Measurements from ENCODE around the gene RAD9A. TPM values are rescaled to one million over a fixed set of nuclear protein-coding genes. Genes with fewer than 3 reads are reported as not detected.
A peak's percentile ranks its signal among the peaks of the same experiment; 100 is the strongest.

Gene RAD9A
- total and polyA plus RNA-seq, 4 donors, result 14.1 to 35.9 (median 21.2) TPM

- H3K4me3 ChIP-seq, result no peak overlapping the region
- 85 to 87% methylated on average over 25 to 28 of the region's 28 CpGs for WGBS, 2 donors
- H3K9me3 ChIP-seq (ENCODE audit: control insufficient read depth in 4 of 4, insufficient read depth in 3 of 4, low read length in 3 of 4), result no peaks in the 10 kb centered on the region
- no peak for TF ChIP-seq CTCF (IDR thresholded peaks at IDR 0.05; ENCODE audit: control extremely low read depth, extremely low read depth)
- no peak for ATAC-seq (ENCODE audit: insufficient read depth, low FRiP score)
- no peak overlapping the region for H3K9ac ChIP-seq (ENCODE audit: insufficient read depth in 1 of 2, low read length in 2 of 2)
- no peaks in the 10 kb centered on the region for H3K27me3 ChIP-seq (ENCODE audit: control insufficient read depth in 3 of 3, insufficient read depth in 3 of 3, low read length in 2 of 3)
- H3K4me1 ChIP-seq (ENCODE audit: control insufficient read depth in 5 of 5, insufficient read depth in 5 of 5, low read length in 5 of 5), result peaks cover 0 to 7% (median 3%) of the 10 kb centered on the region in 5 donors
- peaks cover 0 to 41% (median 3%) of the 10 kb centered on the region in 4 donors for H3K36me3 ChIP-seq (ENCODE audit: control insufficient read depth in 4 of 4, insufficient read depth in 4 of 4, low read length in 4 of 4)
- no peak for DNase-seq
- peak overlapping the region in 1 of 2 donors; percentile 33 for H3K27ac ChIP-seq (ENCODE audit: low read depth in 1 of 2, low read length in 1 of 2)
Observed at GRCh38 chr11:67441731-67442351, 50.1 kb downstream of the RAD9A start.

- peak overlapping the region; percentile 86 to 95 for H3K27ac ChIP-seq (ENCODE audit: low read depth in 1 of 2, low read length in 1 of 2)
- peak overlapping the region in 1 of 2 donors; percentile 39 for H3K9ac ChIP-seq (ENCODE audit: insufficient read depth in 1 of 2, low read length in 2 of 2)
- H3K36me3 ChIP-seq (ENCODE audit: control insufficient read depth in 4 of 4, insufficient read depth in 4 of 4, low read length in 4 of 4), result peaks cover 0 to 36% (median 3%) of the 10 kb centered on the region in 4 donors
- WGBS, 2 donors, result 38 to 59% methylated on average over 30 to 45 of the region's 45 CpGs
- H3K27me3 ChIP-seq (ENCODE audit: control insufficient read depth in 3 of 3, insufficient read depth in 3 of 3, low read length in 2 of 3), result no peaks in the 10 kb centered on the region
- H3K4me1 ChIP-seq (ENCODE audit: control insufficient read depth in 5 of 5, insufficient read depth in 5 of 5, low read length in 5 of 5), result peaks cover 0 to 7% (median 3%) of the 10 kb centered on the region in 5 donors
- TF ChIP-seq CTCF (IDR thresholded peaks at IDR 0.05; ENCODE audit: control extremely low read depth, extremely low read depth), result no peak
- H3K4me3 ChIP-seq, result peak overlapping the region; percentile 79
- ATAC-seq (ENCODE audit: insufficient read depth, low FRiP score) (no peak), DNase-seq (no peak)
- H3K9me3 ChIP-seq (ENCODE audit: control insufficient read depth in 4 of 4, insufficient read depth in 3 of 4, low read length in 3 of 4), result no peaks in the 10 kb centered on the region
Observed at GRCh38 chr11:67442504-67443404, 51.0 kb downstream of the RAD9A start.

GRCh38 chr11:67445515-67445914 is 53.7 kb downstream of the RAD9A start:
- ATAC-seq (ENCODE audit: insufficient read depth, low FRiP score) (no peak), DNase-seq (no peak)
- Histone ChIP-seq H3K4me1 (ENCODE audit: control insufficient read depth in 5 of 5, insufficient read depth in 5 of 5, low read length in 5 of 5) (peaks cover 0 to 7% (median 3%) of the 10 kb centered on the region in 5 donors), H3K27ac (ENCODE audit: low read depth in 1 of 2, low read length in 1 of 2) (no peak overlapping the region), H3K9ac (ENCODE audit: insufficient read depth in 1 of 2, low read length in 2 of 2) (no peak overlapping the region), H3K9me3 (ENCODE audit: control insufficient read depth in 4 of 4, insufficient read depth in 3 of 4, low read length in 3 of 4) (no peaks in the 10 kb centered on the region), H3K36me3 (ENCODE audit: control insufficient read depth in 4 of 4, insufficient read depth in 4 of 4, low read length in 4 of 4) (peaks cover 0 to 15% (median 0%) of the 10 kb centered on the region in 4 donors), H3K27me3 (ENCODE audit: control insufficient read depth in 3 of 3, insufficient read depth in 3 of 3, low read length in 2 of 3) (no peaks in the 10 kb centered on the region), H3K4me3 (no peak overlapping the region)
- TF ChIP-seq CTCF (IDR thresholded peaks at IDR 0.05; ENCODE audit: control extremely low read depth, extremely low read depth), result no peak
- 86 to 89% methylated on average over 5 of the region's 5 CpGs for WGBS, 2 donors

Small RNAs within 50 kb of the gene (small RNA-seq; reads per million reads assigned to genes)
- gene RN7SKP239 (ENCODE audit: low replicate concordance) (not detected), gene RNU6-1238P (ENCODE audit: low replicate concordance) (not detected)

Other genes starting within 250 kb of the RAD9A start
- gene GRK2, start 125.5 kb upstream of the RAD9A start, total RNA-seq, result 10 to 100 TPM; 37.1 to 99.8 TPM
- gene GRK2, start 125.5 kb upstream of the RAD9A start, polyA plus RNA-seq, result 100 to 1,000 TPM in 1 of 2 donors, 10 to 100 TPM in 1; 95.2 to 130 TPM
- gene ANKRD13D, start 102.7 kb upstream of the RAD9A start, total RNA-seq, result 10 to 100 TPM; 35.9 to 86.2 TPM
- 10 to 100 TPM; 55.8 to 65.3 TPM for gene ANKRD13D, start 102.7 kb upstream of the RAD9A start, polyA plus RNA-seq
- 10 to 100 TPM; 31.4 to 42.7 TPM for gene SSH3, start 88.5 kb upstream of the RAD9A start, total RNA-seq
- gene SSH3, start 88.5 kb upstream of the RAD9A start, polyA plus RNA-seq, result 10 to 100 TPM; 19.0 to 23.0 TPM
- 10 to 100 TPM; 27.4 to 99.6 TPM for gene POLD4, start 38.4 kb upstream of the RAD9A start, total RNA-seq
- 100 to 1,000 TPM; 103 to 183 TPM for gene POLD4, start 38.4 kb upstream of the RAD9A start, polyA plus RNA-seq
- gene CLCF1, start 18.4 kb upstream of the RAD9A start, total RNA-seq, result 1 to 10 TPM; 3.5 to 9.8 TPM
- 1 to 10 TPM; 7.6 to 10.0 TPM for gene CLCF1, start 18.4 kb upstream of the RAD9A start, polyA plus RNA-seq
- gene PPP1CA, start 9.9 kb downstream of the RAD9A start, total RNA-seq, result 100 to 1,000 TPM in 1 of 2 donors, 10 to 100 TPM in 1; 87.2 to 175 TPM
- 100 to 1,000 TPM; 138 to 178 TPM for gene PPP1CA, start 9.9 kb downstream of the RAD9A start, polyA plus RNA-seq
- gene TBC1D10C, start 12.1 kb downstream of the RAD9A start, total RNA-seq, result 10 to 100 TPM in 1 of 2 donors, 1 to 10 TPM in 1; 3.2 to 21.3 TPM
- gene TBC1D10C, start 12.1 kb downstream of the RAD9A start, polyA plus RNA-seq, result 10 to 100 TPM; 15.8 to 19.7 TPM
- gene CARNS1, start 23.7 kb downstream of the RAD9A start, total RNA-seq, result 1 to 10 TPM; 1.2 to 1.7 TPM
- 1 to 10 TPM in 1 of 2 donors, under 1 TPM in 1; 0.15 to 1.5 TPM for gene CARNS1, start 23.7 kb downstream of the RAD9A start, polyA plus RNA-seq
- gene RPS6KB2, start 36.5 kb downstream of the RAD9A start, total RNA-seq, result 10 to 100 TPM; 26.3 to 56.8 TPM
- 10 to 100 TPM; 55.7 to 69.5 TPM for gene RPS6KB2, start 36.5 kb downstream of the RAD9A start, polyA plus RNA-seq
- 10 to 100 TPM in 1 of 2 donors, 1 to 10 TPM in 1; 8.8 to 13.7 TPM for gene PTPRCAP, start 45.7 kb downstream of the RAD9A start, total RNA-seq
- 10 to 100 TPM; 10.8 to 19.0 TPM for gene PTPRCAP, start 45.7 kb downstream of the RAD9A start, polyA plus RNA-seq
- 100 to 1,000 TPM in 1 of 2 donors, 10 to 100 TPM in 1; 65.6 to 147 TPM for gene CORO1B, start 51.5 kb downstream of the RAD9A start, total RNA-seq
- 100 to 1,000 TPM; 108 to 130 TPM for gene CORO1B, start 51.5 kb downstream of the RAD9A start, polyA plus RNA-seq
- gene GPR152, start 60.7 kb downstream of the RAD9A start, total RNA-seq, result not detected
- gene GPR152, start 60.7 kb downstream of the RAD9A start, polyA plus RNA-seq, result under 1 TPM in 1 of 2 donors, not detected in 1; 0.06 TPM
- gene CABP4, start 63.4 kb downstream of the RAD9A start, total RNA-seq, result 1 to 10 TPM; 2.1 to 5.3 TPM
- 1 to 10 TPM in 1 of 2 donors, under 1 TPM in 1; 0.96 to 2.5 TPM for gene CABP4, start 63.4 kb downstream of the RAD9A start, polyA plus RNA-seq
- 10 to 100 TPM; 32.5 to 84.2 TPM for gene TMEM134, start 77.3 kb downstream of the RAD9A start, total RNA-seq
- gene TMEM134, start 77.3 kb downstream of the RAD9A start, polyA plus RNA-seq, result 10 to 100 TPM; 82.0 to 91.4 TPM
- gene AIP, start 91.0 kb downstream of the RAD9A start, total RNA-seq, result 10 to 100 TPM; 60.0 to 64.8 TPM
- gene AIP, start 91.0 kb downstream of the RAD9A start, polyA plus RNA-seq, result 100 to 1,000 TPM in 1 of 2 donors, 10 to 100 TPM in 1; 82.8 to 126 TPM
- gene PITPNM1, start 113.4 kb downstream of the RAD9A start, total RNA-seq, result 10 to 100 TPM; 36.4 to 67.3 TPM
- 10 to 100 TPM; 23.2 to 36.2 TPM for gene PITPNM1, start 113.4 kb downstream of the RAD9A start, polyA plus RNA-seq
- gene CDK2AP2, start 116.2 kb downstream of the RAD9A start, total RNA-seq, result 100 to 1,000 TPM in 1 of 2 donors, 10 to 100 TPM in 1; 21.7 to 128 TPM
- 100 to 1,000 TPM; 114 to 149 TPM for gene CDK2AP2, start 116.2 kb downstream of the RAD9A start, polyA plus RNA-seq
- not detected for gene CABP2, start 131.5 kb downstream of the RAD9A start, total RNA-seq
- not detected for gene CABP2, start 131.5 kb downstream of the RAD9A start, polyA plus RNA-seq
- gene GSTP1, start 191.8 kb downstream of the RAD9A start, total RNA-seq, result 100 to 1,000 TPM; 632 to 928 TPM
- gene GSTP1, start 191.8 kb downstream of the RAD9A start, polyA plus RNA-seq, result 1,000 to 10,000 TPM; 1,119 to 2,206 TPM
- 100 to 1,000 TPM; 144 to 191 TPM for gene NDUFV1, start 214.9 kb downstream of the RAD9A start, total RNA-seq
- gene NDUFV1, start 214.9 kb downstream of the RAD9A start, polyA plus RNA-seq, result 100 to 1,000 TPM; 113 to 137 TPM
- 10 to 100 TPM in 1 of 2 donors, 1 to 10 TPM in 1; 6.3 to 19.9 TPM for gene NUDT8, start 238.0 kb downstream of the RAD9A start, total RNA-seq
- 10 to 100 TPM; 12.1 to 22.3 TPM for gene NUDT8, start 238.0 kb downstream of the RAD9A start, polyA plus RNA-seq
- not detected for gene TBX10, start 247.8 kb downstream of the RAD9A start, total RNA-seq
- not detected for gene TBX10, start 247.8 kb downstream of the RAD9A start, polyA plus RNA-seq

Measured in lung (tissue), 13 donors.